Activated T-cell treated with anti-CD3 and anti-CD28 coated beads, Interleukin-2, amount 50 U/mL, for 4 hours (primary cell): ENCODE data around the gene IGHMBP2. TPM values are rescaled to one million over a fixed set of nuclear protein-coding genes. Genes with fewer than 3 reads are reported as not detected.

Experiments
- ATAC-seq, 2 donors: fragments of 200-7000 bp; cut with Tn5 transposase; one replicate each; pipeline ENCODE4 v1.10.0; 2021
- DNase-seq: peaks from one replicate; pipeline ENCODE4 v3.0.0-alpha.2; 2020
- H3K27me3 Mint-ChIP-seq: one replicate; pipeline ENCODE4 v1.8.0; 2021; ENCODE audit warnings: low read depth, mixed read lengths
- H3K36me3 Mint-ChIP-seq: one replicate; pipeline ENCODE4 v1.8.0; 2022; ENCODE audit warnings: mixed read lengths; ENCODE audit not compliant: insufficient read depth
- H3K4me1 Mint-ChIP-seq: one replicate; pipeline ENCODE4 v1.8.0; 2021; ENCODE audit warnings: low read depth, mixed read lengths
- H3K4me3 Mint-ChIP-seq: one replicate; pipeline ENCODE4 v1.8.0; 2021; ENCODE audit warnings: mild to moderate bottlenecking, moderate library complexity, mixed read lengths
- H3K9me3 Mint-ChIP-seq: one replicate; pipeline ENCODE4 v1.8.0; 2021; ENCODE audit warnings: mixed read lengths
- total RNA-seq, 3 donors: library from RNA; stranded (reverse); gene quantifications; one replicate each; pipeline ENCODE4 v1.2.1, GENCODE V29; 2021

The IGHMBP2 gene
- total RNA-seq, 3 donors from 2014 or later, result 26.6 to 34.0 (median 29.6) TPM

DNA sequence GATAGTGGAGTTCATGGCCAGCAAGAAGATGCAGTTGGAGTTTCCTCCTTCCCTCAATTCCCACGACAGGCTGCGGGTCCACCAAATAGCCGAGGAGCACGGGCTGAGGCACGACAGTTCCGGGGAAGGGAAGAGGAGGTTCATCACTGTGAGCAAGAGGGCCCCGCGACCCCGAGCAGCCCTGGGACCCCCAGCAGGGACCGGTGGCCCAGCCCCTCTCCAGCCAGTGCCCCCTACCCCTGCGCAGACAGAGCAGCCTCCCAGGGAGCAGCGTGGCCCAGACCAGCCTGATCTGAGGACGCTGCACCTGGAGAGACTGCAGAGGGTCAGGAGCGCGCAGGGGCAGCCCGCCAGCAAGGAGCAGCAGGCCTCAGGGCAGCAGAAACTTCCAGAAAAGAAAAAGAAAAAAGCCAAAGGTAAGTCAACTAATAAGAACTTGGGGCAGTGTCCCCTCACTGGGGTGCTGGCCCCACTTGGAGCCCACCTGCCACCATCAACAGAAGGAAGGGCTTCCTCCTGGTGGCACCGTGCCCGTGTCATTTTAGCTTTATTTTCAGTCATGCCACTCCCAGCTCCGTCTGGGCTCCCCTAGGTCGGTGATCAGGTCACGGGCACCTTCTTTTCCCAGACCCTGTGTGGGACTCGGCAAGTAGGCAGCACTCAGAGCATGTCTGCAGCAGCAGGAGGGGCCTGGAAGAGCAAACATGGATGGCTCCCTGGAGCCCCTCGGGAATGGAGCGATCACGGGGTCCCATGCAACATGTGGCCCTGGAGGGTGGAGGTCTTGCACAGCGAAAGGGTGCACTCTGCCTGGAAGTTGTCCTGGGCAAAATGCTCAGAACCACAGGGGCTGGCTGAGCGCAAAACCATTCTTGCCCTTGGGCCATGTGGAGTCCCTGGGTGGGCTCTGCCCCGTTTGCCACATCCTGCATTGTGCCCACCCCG is 33.3 kb downstream of the IGHMBP2 start:
- Mint-ChIP-seq H3K4me1 (no peaks in the 10 kb centered on the region), H3K27me3 (no peaks in the 10 kb centered on the region), H3K4me3 (no peak overlapping the region), H3K36me3 (peaks cover 7% of the 10 kb centered on the region), H3K9me3 (no peaks in the 10 kb centered on the region)
- DNase-seq (no peak), ATAC-seq (no peak)

DNA sequence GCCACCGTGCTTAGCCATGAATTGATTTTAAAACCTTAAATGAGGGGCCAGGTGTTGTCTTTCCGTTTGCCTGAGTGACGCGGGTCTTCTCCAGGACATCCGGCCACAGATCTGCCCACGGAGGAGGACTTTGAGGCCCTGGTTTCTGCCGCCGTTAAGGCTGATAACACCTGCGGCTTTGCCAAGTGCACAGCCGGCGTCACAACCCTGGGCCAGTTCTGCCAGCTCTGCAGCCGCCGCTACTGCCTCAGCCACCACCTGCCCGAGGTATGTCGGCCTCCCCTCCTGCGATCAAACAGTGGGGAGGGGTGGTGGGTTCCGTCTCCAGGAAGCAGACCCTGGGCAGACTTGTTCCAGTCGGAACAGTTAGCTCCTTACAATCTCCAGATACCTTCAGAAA is 34.4 kb downstream of the IGHMBP2 start:
- Mint-ChIP-seq H3K4me3 (no peak overlapping the region), H3K36me3 (peaks cover 4% of the 10 kb centered on the region), H3K4me1 (no peaks in the 10 kb centered on the region), H3K9me3 (no peaks in the 10 kb centered on the region), H3K27me3 (no peaks in the 10 kb centered on the region)
- ATAC-seq, result no peak
- no peak for DNase-seq

DNA sequence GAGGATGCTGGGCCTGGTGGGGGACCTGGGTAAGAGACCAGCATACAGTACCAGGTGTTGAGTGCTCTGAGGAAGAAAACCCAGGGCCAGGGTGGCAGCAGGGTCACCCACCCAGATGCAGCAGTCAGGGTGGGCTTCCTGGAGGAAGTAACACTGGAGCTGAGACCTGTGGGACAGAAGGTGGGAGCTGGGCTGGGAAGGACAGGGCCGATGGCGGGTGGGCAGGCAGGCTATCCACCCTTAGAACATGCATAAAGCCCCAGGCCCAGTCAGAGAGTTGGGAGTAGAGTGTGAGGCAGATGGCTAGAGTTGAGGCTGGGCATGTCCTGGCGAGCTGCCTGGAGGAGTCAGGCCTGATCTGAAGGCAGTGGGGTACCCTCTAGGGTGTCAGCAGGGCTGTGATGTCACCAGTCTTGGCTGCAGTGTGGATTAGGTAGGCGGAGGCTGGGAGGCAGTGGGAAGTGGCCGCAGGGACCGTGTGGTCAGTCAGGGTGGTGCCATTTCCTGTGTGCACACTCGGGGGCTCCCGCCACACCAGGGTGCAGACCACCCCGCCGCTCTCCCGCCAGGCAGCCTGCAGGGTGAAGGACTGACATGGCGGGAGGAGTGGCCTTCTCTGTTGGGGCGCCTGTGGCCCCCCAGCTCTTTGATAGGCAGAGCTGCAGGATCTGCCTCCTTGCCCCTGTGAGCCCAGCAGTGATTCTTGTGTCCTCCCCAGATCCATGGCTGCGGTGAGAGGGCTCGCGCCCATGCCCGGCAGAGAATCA is 35.3 kb downstream of the IGHMBP2 start:
- no peaks in the 10 kb centered on the region for H3K27me3 Mint-ChIP-seq
- H3K36me3 Mint-ChIP-seq, result peaks cover 4% of the 10 kb centered on the region
- H3K4me1 Mint-ChIP-seq, result no peaks in the 10 kb centered on the region
- DNase-seq, result no peak
- no peak overlapping the region for H3K4me3 Mint-ChIP-seq
- no peaks in the 10 kb centered on the region for H3K9me3 Mint-ChIP-seq
- ATAC-seq, result no peak

DNA sequence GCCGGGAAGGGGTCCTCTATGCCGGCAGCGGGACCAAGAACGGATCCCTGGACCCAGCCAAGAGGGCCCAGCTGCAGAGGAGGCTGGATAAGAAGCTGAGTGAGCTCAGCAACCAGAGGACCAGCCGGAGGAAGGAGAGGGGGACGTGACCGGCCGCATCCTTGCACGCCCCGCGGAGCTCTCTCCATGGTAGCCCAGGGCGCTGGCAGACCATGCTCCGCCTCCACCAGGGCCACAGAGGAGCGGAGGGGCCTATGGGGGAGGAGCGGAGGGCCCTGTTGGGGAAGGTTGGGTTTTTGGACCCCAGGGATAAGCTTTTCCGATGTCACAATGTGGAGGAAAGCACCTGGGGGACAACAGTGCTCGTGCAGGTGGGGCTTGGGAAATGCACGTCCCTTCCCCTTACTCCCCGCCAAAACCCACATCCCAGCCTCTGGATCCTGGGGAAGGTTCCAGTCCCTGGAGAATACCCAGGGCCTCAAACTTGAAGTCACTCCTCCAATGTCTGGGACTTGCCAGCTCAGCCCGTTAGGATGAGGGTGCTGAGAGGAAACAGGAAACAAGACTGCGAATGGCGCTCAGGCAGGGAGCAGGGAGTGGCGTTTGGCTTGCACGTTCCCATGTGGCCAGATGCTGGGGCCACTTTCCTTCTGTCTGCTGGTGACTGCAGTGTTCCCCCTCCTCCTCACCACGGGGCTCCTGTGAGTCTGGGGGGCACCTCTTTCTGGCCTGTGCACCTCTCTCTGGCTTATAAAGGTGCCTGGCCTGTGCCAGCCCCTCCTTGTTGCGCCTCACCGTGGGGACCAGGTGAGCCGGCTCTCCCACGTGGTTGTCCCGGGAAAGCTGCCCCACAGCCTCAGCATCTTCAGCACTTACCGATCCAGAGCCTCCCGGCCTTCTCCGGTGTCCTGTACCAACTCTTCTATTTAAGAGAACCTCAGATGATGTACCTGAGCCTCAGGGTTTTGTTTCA is 36.2 kb downstream of the IGHMBP2 start:
- H3K4me3 Mint-ChIP-seq, result no peak overlapping the region
- ATAC-seq (no peak), DNase-seq (no peak)
- no peaks in the 10 kb centered on the region for H3K4me1 Mint-ChIP-seq
- H3K27me3 Mint-ChIP-seq, result no peaks in the 10 kb centered on the region
- no peaks in the 10 kb centered on the region for H3K9me3 Mint-ChIP-seq
- H3K36me3 Mint-ChIP-seq, result peaks cover 4% of the 10 kb centered on the region

DNA sequence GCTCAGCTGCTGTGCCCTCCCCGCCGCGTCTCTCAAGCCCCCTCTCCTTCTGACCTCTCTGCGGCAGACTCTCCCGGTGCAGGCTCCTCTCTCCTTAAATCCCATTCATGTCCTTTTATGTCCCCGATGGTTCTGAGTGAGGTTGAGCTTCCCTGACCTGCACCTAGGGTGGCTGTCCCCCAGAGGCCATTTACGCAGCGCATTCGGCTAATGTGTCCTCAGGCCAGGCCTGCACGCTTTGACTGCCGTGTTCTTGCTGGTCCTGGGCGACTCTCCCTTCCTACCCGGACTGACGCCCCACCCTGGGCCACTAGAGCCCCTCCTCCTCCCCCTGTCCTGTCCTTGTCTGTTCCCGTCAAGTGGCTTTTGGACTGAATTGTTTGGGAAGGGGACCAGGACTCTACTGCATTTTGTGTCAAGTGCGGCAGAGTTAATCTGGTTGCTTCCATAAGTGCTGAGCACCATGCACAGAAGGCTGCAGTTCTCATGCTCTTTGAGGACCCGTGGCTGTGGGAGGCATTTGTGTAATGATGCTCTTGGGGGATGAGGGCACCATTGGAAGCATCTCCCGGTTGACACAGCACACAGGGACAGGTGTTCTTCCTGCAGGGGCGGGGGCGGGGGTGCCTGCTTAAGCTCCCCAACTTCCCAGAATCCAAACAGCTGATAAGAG is 37.1 kb downstream of the IGHMBP2 start:
- H3K4me1 Mint-ChIP-seq, result no peaks in the 10 kb centered on the region
- no peak for ATAC-seq
- H3K9me3 Mint-ChIP-seq, result no peaks in the 10 kb centered on the region
- H3K4me3 Mint-ChIP-seq, result no peak overlapping the region
- no peak for DNase-seq
- H3K27me3 Mint-ChIP-seq, result no peaks in the 10 kb centered on the region
- peaks cover 4% of the 10 kb centered on the region for H3K36me3 Mint-ChIP-seq

DNA sequence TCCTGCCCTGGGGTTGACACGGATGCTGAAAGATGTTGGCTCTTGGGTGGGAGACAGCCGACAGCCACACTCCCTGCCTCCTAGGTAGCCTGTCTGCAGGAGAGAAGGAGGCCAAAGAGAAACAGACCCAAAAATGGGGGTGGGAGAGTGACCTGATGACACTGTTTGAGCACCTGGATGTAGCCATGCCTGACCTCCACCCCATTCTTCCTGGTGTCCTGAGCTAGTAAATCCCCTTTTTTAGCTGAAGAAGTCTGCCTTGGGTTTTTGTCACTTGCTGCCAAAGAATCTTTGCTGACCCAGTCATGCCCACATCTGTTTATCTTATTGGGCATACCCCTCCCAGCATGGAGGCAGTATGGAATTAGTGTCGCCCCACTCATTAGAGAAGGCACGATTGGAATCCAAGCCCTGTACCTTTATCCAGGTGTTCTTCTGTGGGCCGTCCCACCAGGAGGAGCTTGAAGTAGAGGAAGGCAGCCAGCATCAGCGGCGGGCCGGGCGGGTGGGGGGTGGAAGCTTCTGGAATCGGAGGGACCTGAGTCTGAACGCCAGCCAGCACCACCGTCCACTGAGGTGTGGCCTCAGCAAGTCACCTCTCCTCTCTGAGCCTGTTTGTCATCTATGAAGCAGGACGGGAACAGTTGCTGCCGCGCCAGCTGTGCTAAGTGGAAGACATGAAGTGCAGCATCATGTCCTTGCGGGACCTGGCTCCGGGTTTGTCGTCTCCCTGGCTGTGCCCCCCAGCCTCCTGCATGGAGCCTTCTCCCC is 37.8 kb downstream of the IGHMBP2 start:
- Mint-ChIP-seq H3K4me3 (no peak overlapping the region), H3K27me3 (no peaks in the 10 kb centered on the region), H3K9me3 (no peaks in the 10 kb centered on the region)

DNA sequence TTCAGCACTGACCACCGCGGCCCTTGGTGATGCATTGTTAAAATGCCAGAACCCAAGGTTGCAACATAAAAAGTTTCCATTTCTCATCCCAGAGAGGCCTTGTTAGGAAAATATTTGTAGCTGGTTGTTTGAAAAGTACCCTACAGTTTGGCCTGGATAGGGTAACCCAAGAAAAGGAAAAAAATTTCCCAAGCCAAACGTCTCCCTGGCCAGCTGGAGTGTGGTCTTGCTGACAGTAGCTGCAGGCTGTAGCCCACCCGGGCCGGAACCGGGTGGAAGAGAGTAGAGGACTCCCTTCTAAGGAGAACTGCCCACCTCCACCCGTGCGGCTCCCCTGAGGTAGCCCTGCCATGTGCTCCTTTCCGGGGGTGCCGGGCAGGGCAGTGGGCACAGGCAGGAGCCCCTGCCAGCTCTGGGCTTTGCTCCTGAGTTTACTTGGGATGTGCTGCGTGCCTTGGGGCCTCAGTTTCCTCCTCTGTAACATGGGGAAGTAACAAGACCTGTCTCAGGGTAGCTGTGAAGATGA is 38.5 kb downstream of the IGHMBP2 start:
- Mint-ChIP-seq H3K4me1 (no peaks in the 10 kb centered on the region), H3K27me3 (no peaks in the 10 kb centered on the region), H3K4me3 (no peak overlapping the region), H3K9me3 (no peaks in the 10 kb centered on the region), H3K36me3 (peaks cover 4% of the 10 kb centered on the region)
- DNase-seq (no peak), ATAC-seq (no peak)

More for the DNA sequence above, 37.8 kb downstream of the IGHMBP2 start:
- DNase-seq (no peak), ATAC-seq (no peak)
- H3K4me1 Mint-ChIP-seq, result no peaks in the 10 kb centered on the region
- H3K36me3 Mint-ChIP-seq, result peaks cover 4% of the 10 kb centered on the region

DNA sequence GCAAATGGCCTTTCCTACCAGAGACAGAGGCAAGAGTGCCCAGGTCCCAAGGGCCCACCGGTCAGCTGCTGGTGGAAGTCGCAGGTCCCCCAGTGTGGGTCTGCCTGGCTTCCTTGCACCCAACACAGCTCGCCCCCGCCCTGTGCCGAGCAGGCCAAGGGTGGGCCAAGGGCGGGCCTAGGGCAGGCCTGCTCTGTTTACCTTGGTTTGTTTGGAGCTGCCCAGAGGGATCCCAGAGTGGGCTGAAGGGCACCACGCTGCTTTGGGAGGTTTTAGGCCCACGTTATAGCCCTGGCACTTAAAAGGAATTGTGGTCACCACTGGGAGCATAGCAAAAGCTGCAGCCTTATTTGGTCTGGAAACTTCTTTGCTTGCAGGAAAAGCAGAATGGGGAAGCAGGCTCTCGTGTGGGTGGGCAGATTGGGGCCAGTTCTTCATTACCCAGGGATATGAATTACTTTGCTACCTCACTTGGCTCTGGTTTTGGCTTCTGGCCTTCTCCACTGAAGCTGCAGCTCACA is 39.1 kb downstream of the IGHMBP2 start:
- Mint-ChIP-seq H3K4me3 (no peak overlapping the region), H3K27me3 (no peaks in the 10 kb centered on the region)

DNA sequence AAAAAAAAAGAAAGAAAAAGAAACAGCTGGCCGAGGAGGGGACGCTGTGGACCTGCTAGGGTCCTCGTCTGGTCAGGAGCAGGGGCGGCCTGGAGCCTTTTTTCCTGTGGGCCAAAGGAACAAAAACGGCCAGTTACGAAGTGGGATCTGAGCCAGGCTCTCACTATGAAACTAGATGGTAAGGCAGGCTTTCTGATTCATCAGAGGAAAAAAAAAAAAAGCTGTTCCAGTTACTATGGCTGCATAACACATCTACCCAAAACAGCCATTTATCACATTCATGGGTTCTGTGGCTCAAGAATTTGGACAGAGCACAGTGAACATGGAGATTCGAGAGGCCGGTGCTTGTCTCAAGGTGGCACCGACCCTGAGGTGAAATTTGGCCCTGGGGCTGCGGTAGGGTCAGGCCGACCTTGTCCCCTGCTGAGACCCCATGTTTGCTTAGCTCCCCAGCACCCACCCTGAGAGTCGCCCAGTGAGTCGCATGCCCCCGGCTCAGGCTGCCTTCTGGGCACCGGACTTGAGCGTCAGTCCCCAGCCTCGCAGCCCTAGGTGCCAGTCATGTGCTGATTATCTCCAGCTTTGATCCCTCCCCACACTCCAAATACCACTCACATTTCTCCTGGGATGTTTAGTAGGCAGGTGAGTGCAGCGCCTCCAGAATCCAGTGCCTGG is 42.9 kb downstream of the IGHMBP2 start:
- DNase-seq (no peak), ATAC-seq (no peak)
- Mint-ChIP-seq H3K4me1 (peaks cover 4% of the 10 kb centered on the region), H3K4me3 (no peak overlapping the region), H3K36me3 (no peaks in the 10 kb centered on the region), H3K27me3 (no peaks in the 10 kb centered on the region), H3K9me3 (no peaks in the 10 kb centered on the region)

More for the DNA sequence above, 39.1 kb downstream of the IGHMBP2 start:
- ATAC-seq, result no peak
- Mint-ChIP-seq H3K9me3 (no peaks in the 10 kb centered on the region), H3K36me3 (peaks cover 4% of the 10 kb centered on the region), H3K4me1 (peaks cover under 1% of the 10 kb centered on the region)
- DNase-seq, result no peak

DNA sequence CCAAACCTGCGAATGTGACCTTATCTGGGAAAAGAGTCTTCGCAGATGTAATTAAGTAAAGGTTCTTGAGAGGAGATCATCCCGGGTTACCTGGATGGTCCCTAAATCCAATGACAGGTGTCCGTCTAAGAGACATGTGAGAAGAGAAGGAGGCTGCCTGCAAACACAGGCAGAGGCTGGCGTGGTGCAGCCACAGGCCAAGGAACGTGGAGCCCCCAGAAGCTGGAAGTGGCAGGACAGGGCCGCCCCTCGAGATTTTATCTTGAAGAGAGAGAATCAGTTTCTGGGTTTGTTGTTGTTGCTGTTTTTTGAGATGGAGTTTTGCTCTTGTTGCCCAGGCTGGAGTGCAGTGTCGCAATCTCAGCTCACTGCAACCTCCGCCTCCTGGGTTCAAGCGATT is 43.5 kb downstream of the IGHMBP2 start:
- H3K27me3 Mint-ChIP-seq, result no peaks in the 10 kb centered on the region
- H3K36me3 Mint-ChIP-seq, result no peaks in the 10 kb centered on the region
- peaks cover 4% of the 10 kb centered on the region for H3K4me1 Mint-ChIP-seq
- H3K9me3 Mint-ChIP-seq, result no peaks in the 10 kb centered on the region
- no peak overlapping the region for H3K4me3 Mint-ChIP-seq
- DNase-seq (no peak), ATAC-seq (no peak)

DNA sequence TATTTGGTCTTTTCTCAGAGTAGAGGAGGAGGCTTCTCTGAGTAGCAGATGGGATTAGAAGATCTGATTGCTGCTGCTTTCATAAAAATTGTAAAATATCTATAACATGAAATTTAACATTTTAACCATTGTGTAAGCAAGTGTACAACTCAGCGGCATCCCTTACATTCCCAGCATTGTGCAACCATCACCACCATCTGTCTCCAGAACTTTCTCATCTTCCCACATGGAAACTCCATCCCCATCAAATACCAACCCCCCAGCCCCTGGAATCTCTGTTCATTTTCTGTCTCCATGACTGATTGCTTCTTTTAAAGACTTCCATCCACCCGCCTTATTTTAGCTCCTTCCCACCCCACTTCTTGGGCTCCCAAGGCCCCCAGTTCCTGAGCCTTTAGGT is 44.8 kb downstream of the IGHMBP2 start:
- Mint-ChIP-seq H3K27me3 (no peaks in the 10 kb centered on the region), H3K36me3 (no peaks in the 10 kb centered on the region)
- ATAC-seq, result no peak

DNA sequence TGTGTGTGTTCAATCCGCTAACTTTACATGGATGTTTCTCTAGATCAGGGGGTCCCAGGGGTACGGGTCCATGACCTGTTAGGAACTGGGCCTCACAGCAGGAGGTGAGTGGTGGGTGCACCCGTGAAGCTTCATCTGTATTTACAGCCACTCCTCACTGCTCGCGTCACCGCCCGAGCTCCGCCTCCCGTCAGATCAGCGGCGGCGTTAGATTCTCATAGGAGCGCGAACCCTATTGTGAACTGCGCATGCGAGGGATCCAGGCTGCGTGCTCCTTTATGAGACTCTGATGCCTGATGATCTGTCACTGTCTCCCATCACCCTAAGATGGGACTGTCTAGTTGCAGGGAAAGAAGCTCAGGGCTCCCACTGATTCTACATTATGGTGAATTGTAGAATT is 45.2 kb downstream of the IGHMBP2 start:
- ATAC-seq (no peak), DNase-seq (no peak)
- H3K4me1 Mint-ChIP-seq, result peaks cover 4% of the 10 kb centered on the region
- H3K36me3 Mint-ChIP-seq, result no peaks in the 10 kb centered on the region
- no peaks in the 10 kb centered on the region for H3K9me3 Mint-ChIP-seq
- H3K4me3 Mint-ChIP-seq, result no peak overlapping the region
- no peaks in the 10 kb centered on the region for H3K27me3 Mint-ChIP-seq

More for the DNA sequence above, 44.8 kb downstream of the IGHMBP2 start:
- DNase-seq, result no peak
- Mint-ChIP-seq H3K4me1 (peaks cover 4% of the 10 kb centered on the region), H3K9me3 (no peaks in the 10 kb centered on the region), H3K4me3 (no peak overlapping the region)
